Measurements from ENCODE around the gene DDX23. TPM values are rescaled to one million over a fixed set of nuclear protein-coding genes. Genes with fewer than 3 reads are reported as not detected.
"Not testable (repeated sequence)": the region's sequence is repeated elsewhere in the genome, so short reads cannot be mapped to it uniquely, and the experiment has no call there.

DDX23 gene
- total RNA-seq, 1 donor from 2014 or later: 127 TPM

GRCh38 chr12:48857278-48857994 lies 5.5 kb upstream of the DDX23 start:
- Mint-ChIP-seq H3K27ac (no peak overlapping the region), H3K4me1 (ENCODE audit: low read depth) (peaks cover 15% of the 10 kb centered on the region)
- intact Hi-C loops (cut with micrococcal nuclease): loop anchor here (10.0 kb wide), 1 partner anchor 407 kb away; the partner anchor contains the start of gene TUBA1C

GRCh38 chr12:48856379-48856778 lies 4.4 kb upstream of the DDX23 start:
- intact Hi-C loops (cut with micrococcal nuclease): loop anchor here (10.0 kb wide), 1 partner anchor 408 kb away; the partner anchor contains the start of gene TUBA1C
- H3K4me3 Mint-ChIP-seq: no peak overlapping the region

More at GRCh38 chr12:48857278-48857994, 5.5 kb upstream of the DDX23 start:
- no peak overlapping the region for H3K4me3 Mint-ChIP-seq
- no peaks in the 10 kb centered on the region for H3K27me3 Mint-ChIP-seq (ENCODE audit: insufficient read depth)
- no peak for DNase-seq (ENCODE audit: low spot score)
- peaks cover 8% of the 10 kb centered on the region for H3K36me3 Mint-ChIP-seq (ENCODE audit: low read depth)
- no peaks in the 10 kb centered on the region for H3K9me3 Mint-ChIP-seq

GRCh38 chr12:48854932-48855331 lies 3.0 kb upstream of the DDX23 start:
- intact Hi-C loops (cut with micrococcal nuclease): loop anchor here (10.0 kb wide), 1 partner anchor 410 kb away; the partner anchor contains the start of gene TUBA1C
- not testable (repeated sequence) for H3K4me3 Mint-ChIP-seq; H3K9me3 Mint-ChIP-seq; DNase-seq (ENCODE audit: low spot score); H3K27ac Mint-ChIP-seq; H3K36me3 Mint-ChIP-seq (ENCODE audit: low read depth); H3K27me3 Mint-ChIP-seq (ENCODE audit: insufficient read depth)
- H3K4me1 Mint-ChIP-seq (ENCODE audit: low read depth): peaks cover 22% of the 10 kb centered on the region

More at GRCh38 chr12:48856379-48856778, 4.4 kb upstream of the DDX23 start:
- H3K4me1 Mint-ChIP-seq (ENCODE audit: low read depth): peaks cover 14% of the 10 kb centered on the region
- peaks cover 2% of the 10 kb centered on the region for H3K36me3 Mint-ChIP-seq (ENCODE audit: low read depth)
- no peaks in the 10 kb centered on the region for H3K9me3 Mint-ChIP-seq
- H3K27ac Mint-ChIP-seq: no peak overlapping the region
- no peak for DNase-seq (ENCODE audit: low spot score)
- H3K27me3 Mint-ChIP-seq (ENCODE audit: insufficient read depth): no peaks in the 10 kb centered on the region

- no peak for DNase-seq (ENCODE audit: low spot score)
- H3K27me3 Mint-ChIP-seq (ENCODE audit: insufficient read depth): no peaks in the 10 kb centered on the region
- H3K27ac Mint-ChIP-seq: no peak overlapping the region
- H3K4me1 Mint-ChIP-seq (ENCODE audit: low read depth): peaks cover 26% of the 10 kb centered on the region
- intact Hi-C loops (cut with micrococcal nuclease): loop anchor here (10.0 kb wide), 1 partner anchor 410 kb away; the partner anchor contains the start of gene TUBA1C
- no peaks in the 10 kb centered on the region for H3K9me3 Mint-ChIP-seq
- H3K36me3 Mint-ChIP-seq (ENCODE audit: low read depth): peaks cover 10% of the 10 kb centered on the region
- H3K4me3 Mint-ChIP-seq: no peak overlapping the region
Observed at GRCh38 chr12:48854488-48854887, 2.5 kb upstream of the DDX23 start.

GRCh38 chr12:48852734-48853688 lies 1.0 kb upstream of the DDX23 start:
- intact Hi-C loops (cut with micrococcal nuclease): loop anchor here (1.0 to 10.0 kb wide), 15 partner anchors 12 to 412 kb away; partner anchors contain the start of genes ARF3, FKBP11, PRKAG1 and RND1
- no peaks in the 10 kb centered on the region for H3K9me3 Mint-ChIP-seq
- H3K4me1 Mint-ChIP-seq (ENCODE audit: low read depth): peaks cover 31% of the 10 kb centered on the region
- peak; percentile 82 for DNase-seq (ENCODE audit: low spot score)
- H3K27ac Mint-ChIP-seq: peak overlapping the region; percentile 93
- H3K36me3 Mint-ChIP-seq (ENCODE audit: low read depth): peaks cover 10% of the 10 kb centered on the region
- no peaks in the 10 kb centered on the region for H3K27me3 Mint-ChIP-seq (ENCODE audit: insufficient read depth)
- peak overlapping the region; percentile 97 for H3K4me3 Mint-ChIP-seq

- H3K27me3 Mint-ChIP-seq (ENCODE audit: insufficient read depth); intact Hi-C loops (cut with micrococcal nuclease); H3K4me1 Mint-ChIP-seq (ENCODE audit: low read depth); H3K4me3 Mint-ChIP-seq; H3K27ac Mint-ChIP-seq; H3K9me3 Mint-ChIP-seq; DNase-seq (ENCODE audit: low spot score): not testable (repeated sequence)
- peaks cover 31% of the 10 kb centered on the region for H3K36me3 Mint-ChIP-seq (ENCODE audit: low read depth)
Observed at GRCh38 chr12:48842021-48842420, 9.9 kb downstream of the DDX23 start.

GRCh38 chr12:48838048-48838447 lies 13.9 kb downstream of the DDX23 start:
- Mint-ChIP-seq H3K27me3 (ENCODE audit: insufficient read depth) (no peaks in the 10 kb centered on the region), H3K9me3 (no peaks in the 10 kb centered on the region), H3K36me3 (ENCODE audit: low read depth) (peaks cover 45% of the 10 kb centered on the region), H3K4me3 (no peak overlapping the region), H3K27ac (no peak overlapping the region), H3K4me1 (ENCODE audit: low read depth) (no peaks in the 10 kb centered on the region)
- intact Hi-C loops (cut with micrococcal nuclease): no loop called here
- no peak for DNase-seq (ENCODE audit: low spot score)

GRCh38 chr12:48832321-48833060 lies 19.5 kb downstream of the DDX23 start:
- peaks cover 61% of the 10 kb centered on the region for H3K36me3 Mint-ChIP-seq (ENCODE audit: low read depth)
- no peaks in the 10 kb centered on the region for H3K4me1 Mint-ChIP-seq (ENCODE audit: low read depth)
- H3K27me3 Mint-ChIP-seq (ENCODE audit: insufficient read depth): no peaks in the 10 kb centered on the region
- DNase-seq (ENCODE audit: low spot score): no peak
- intact Hi-C loops (cut with micrococcal nuclease): no loop called here
- no peak overlapping the region for H3K27ac Mint-ChIP-seq
- no peak overlapping the region for H3K4me3 Mint-ChIP-seq
- no peaks in the 10 kb centered on the region for H3K9me3 Mint-ChIP-seq

GRCh38 chr12:48831257-48831656 lies 20.7 kb downstream of the DDX23 start:
- DNase-seq (ENCODE audit: low spot score): no peak
- Mint-ChIP-seq H3K27me3 (ENCODE audit: insufficient read depth) (no peaks in the 10 kb centered on the region), H3K36me3 (ENCODE audit: low read depth) (peaks cover 52% of the 10 kb centered on the region), H3K4me1 (ENCODE audit: low read depth) (no peaks in the 10 kb centered on the region), H3K27ac (no peak overlapping the region), H3K9me3 (no peaks in the 10 kb centered on the region), H3K4me3 (no peak overlapping the region)
- intact Hi-C loops (cut with micrococcal nuclease): no loop called here

- DNase-seq (ENCODE audit: low spot score): no peak
- no peaks in the 10 kb centered on the region for H3K4me1 Mint-ChIP-seq (ENCODE audit: low read depth)
- intact Hi-C loops (cut with micrococcal nuclease): no loop called here
- no peaks in the 10 kb centered on the region for H3K27me3 Mint-ChIP-seq (ENCODE audit: insufficient read depth)
- H3K27ac Mint-ChIP-seq: no peak overlapping the region
- peaks cover 45% of the 10 kb centered on the region for H3K36me3 Mint-ChIP-seq (ENCODE audit: low read depth)
- H3K9me3 Mint-ChIP-seq: no peaks in the 10 kb centered on the region
- no peak overlapping the region for H3K4me3 Mint-ChIP-seq
Observed at GRCh38 chr12:48828841-48829575, 23.0 kb downstream of the DDX23 start.

GRCh38 chr12:48828293-48828692 lies 23.7 kb downstream of the DDX23 start:
- no peaks in the 10 kb centered on the region for H3K27me3 Mint-ChIP-seq (ENCODE audit: insufficient read depth)
- no peak for DNase-seq (ENCODE audit: low spot score)
- intact Hi-C loops (cut with micrococcal nuclease): no loop called here
- no peak overlapping the region for H3K27ac Mint-ChIP-seq
- H3K4me3 Mint-ChIP-seq: no peak overlapping the region
- peaks cover 38% of the 10 kb centered on the region for H3K36me3 Mint-ChIP-seq (ENCODE audit: low read depth)
- no peaks in the 10 kb centered on the region for H3K4me1 Mint-ChIP-seq (ENCODE audit: low read depth)
- no peaks in the 10 kb centered on the region for H3K9me3 Mint-ChIP-seq

Measured in activated T-helper 1 cell treated with anti-CD3 and anti-CD28 coated beads, Interleukin-12 subunit alpha, Interleukin-12 subunit beta, Interleukin-2, Interleukin-4 antibody, amounts not matched to agents 30 ng/mL and 10 ng/mL and 1 ng/mL, durations not matched to agents 14 hours and 24 hours and 36 hours (primary cell).